Measurements from ENCODE around the gene GUCY1A2.

GUCY1A2 gene

GRCh38 chr11:106727256-106727655, 291.0 kb downstream of the GUCY1A2 start:
- peak; percentile 43 for DNase-seq

GRCh38 chr11:106724293-106724892, 293.9 kb downstream of the GUCY1A2 start:
- no peak for DNase-seq

- DNase-seq = no peak
Observed at GRCh38 chr11:106723071-106723470, 295.2 kb downstream of the GUCY1A2 start.

GRCh38 chr11:106717222-106717621, 301.1 kb downstream of the GUCY1A2 start:
- DNase-seq = no peak

GRCh38 chr11:106714199-106714598, 304.1 kb downstream of the GUCY1A2 start:
- DNase-seq = peak; percentile 75

- no peak for DNase-seq
Observed at GRCh38 chr11:106708348-106708747, 309.9 kb downstream of the GUCY1A2 start.

- DNase-seq = peak; percentile 85
Observed at GRCh38 chr11:106706355-106706754, 311.9 kb downstream of the GUCY1A2 start.

GRCh38 chr11:106702805-106703204, 315.5 kb downstream of the GUCY1A2 start:
- no peak for DNase-seq

- DNase-seq = peak; percentile 84
Observed at GRCh38 chr11:106697058-106697457, 321.2 kb downstream of the GUCY1A2 start.

GRCh38 chr11:106695506-106695905, 322.8 kb downstream of the GUCY1A2 start:
- peak; percentile 83 for DNase-seq

- DNase-seq = no peak
Observed at GRCh38 chr11:106694501-106694900, 323.8 kb downstream of the GUCY1A2 start.

- peak; percentile 72 for DNase-seq
Observed at GRCh38 chr11:106691807-106692365, 326.4 kb downstream of the GUCY1A2 start.

- DNase-seq = no peak
Observed at GRCh38 chr11:106690923-106691322, 327.4 kb downstream of the GUCY1A2 start.

- DNase-seq = no peak
Observed at GRCh38 chr11:106684944-106685343, 333.3 kb downstream of the GUCY1A2 start.

GRCh38 chr11:106683435-106683834, 334.8 kb downstream of the GUCY1A2 start:
- no peak for DNase-seq

- peak; percentile 31 for DNase-seq
Observed at GRCh38 chr11:106681435-106681834, 336.8 kb downstream of the GUCY1A2 start.

GRCh38 chr11:106679581-106679980, 338.7 kb downstream of the GUCY1A2 start:
- DNase-seq = no peak

GRCh38 chr11:106679181-106679580, 339.1 kb downstream of the GUCY1A2 start:
- DNase-seq = no peak

- peak; percentile 26 for DNase-seq
Observed at GRCh38 chr11:106670069-106670468, 348.2 kb downstream of the GUCY1A2 start.

- DNase-seq = peak; percentile 70
Observed at GRCh38 chr11:106668147-106668546, 350.1 kb downstream of the GUCY1A2 start.

GRCh38 chr11:106656646-106657045, 361.6 kb downstream of the GUCY1A2 start:
- no peak for DNase-seq

- peak; percentile 18 for DNase-seq
Observed at GRCh38 chr11:106644824-106645223, 373.5 kb downstream of the GUCY1A2 start.

GRCh38 chr11:106642331-106642730, 375.9 kb downstream of the GUCY1A2 start:
- peak; percentile 26 for DNase-seq

GRCh38 chr11:106632283-106632682, 386.0 kb downstream of the GUCY1A2 start:
- DNase-seq = no peak

GRCh38 chr11:106627694-106628093, 390.6 kb downstream of the GUCY1A2 start:
- DNase-seq = no peak
